DND-41 (cell line): Measurements from ENCODE around the gene PSMB8.

Source experiments
- ATAC-seq: fragments of 200-7000 bp; cut with Tn5 transposase; 3 replicates; pipeline ENCODE4 v1.9.1; 2021; ENCODE audit warnings: low read depth; ENCODE audit not compliant: insufficient read depth
- DNase-seq: peaks from one replicate; pipeline ENCODE4 v3.0.0-alpha.2; 2020
- H2AFZ ChIP-seq: 2 replicates; pipeline ENCODE4 v1.6.0; 2012; ENCODE audit warnings: low read depth, low read length
- H3K27ac ChIP-seq: 2 replicates; pipeline ENCODE4 v1.5.1; 2012; ENCODE audit warnings: low read length, inconsistent platforms
- H3K27me3 ChIP-seq: fragments of 200-600 bp; sonication (generic); 2 replicates; pipeline ENCODE4 v1.6.0; 2012; ENCODE audit warnings: low read length, mild to moderate bottlenecking, inconsistent platforms; ENCODE audit not compliant: insufficient read depth, poor library complexity
- H3K36me3 ChIP-seq: 2 replicates; pipeline ENCODE4 v1.5.1; 2012; ENCODE audit warnings: low read length, inconsistent platforms; ENCODE audit not compliant: insufficient read depth
- H3K4me1 ChIP-seq: 2 replicates; pipeline ENCODE4 v1.5.1; 2012; ENCODE audit warnings: mild to moderate bottlenecking, low read length; ENCODE audit not compliant: insufficient read depth
- H3K4me2 ChIP-seq: 2 replicates; pipeline ENCODE4 v1.6.0; 2012; ENCODE audit warnings: mild to moderate bottlenecking, moderate library complexity, low read length, inconsistent platforms; ENCODE audit not compliant: insufficient read depth
- H3K4me3 ChIP-seq, 2 experiments: fragments of 200-600 bp in 1 of 2; shearing (Covaris generic) in 1 of 2; 2 replicates each; pipeline ENCODE4 v1.5.1; 2012 to 2016; ENCODE audit warnings: inconsistent platforms in 2 of 2, low read length in 2 of 2, mild to moderate bottlenecking in 2 of 2, low read depth in 1 of 2, moderate library complexity in 1 of 2
- H3K79me2 ChIP-seq: 2 replicates; pipeline ENCODE4 v1.6.0; 2012; ENCODE audit warnings: low read length, inconsistent platforms; ENCODE audit not compliant: insufficient read depth
- H3K9ac ChIP-seq: 2 replicates; pipeline ENCODE4 v1.6.0; 2012; ENCODE audit warnings: low read depth, mild to moderate bottlenecking, inconsistent platforms, low read length, moderate library complexity
- H3K9me3 ChIP-seq: 2 replicates; pipeline ENCODE4 v1.5.1; 2012; ENCODE audit warnings: low read length, moderate library complexity, mild to moderate bottlenecking, inconsistent platforms; ENCODE audit not compliant: insufficient read depth, severe bottlenecking
- H4K20me1 ChIP-seq: 2 replicates; pipeline ENCODE4 v1.6.0; 2012; ENCODE audit warnings: low read length; ENCODE audit not compliant: insufficient read depth
- CTCF ChIP-seq: IDR thresholded peaks from 2 replicates; pipeline ENCODE4 v1.5.1; 2012; ENCODE audit warnings: borderline replicate concordance, low read length, moderate library complexity, mild to moderate bottlenecking; ENCODE audit not compliant: poor library complexity, severe bottlenecking; ENCODE audit errors: extremely low read depth
- EZH2 ChIP-seq: IDR thresholded peaks from 3 replicates; pipeline ENCODE4 v1.6.1; 2012; ENCODE audit warnings: borderline replicate concordance, low read depth, mild to moderate bottlenecking, moderate library complexity, low read length, inconsistent platforms; ENCODE audit not compliant: severe bottlenecking

Gene PSMB8

DNA sequence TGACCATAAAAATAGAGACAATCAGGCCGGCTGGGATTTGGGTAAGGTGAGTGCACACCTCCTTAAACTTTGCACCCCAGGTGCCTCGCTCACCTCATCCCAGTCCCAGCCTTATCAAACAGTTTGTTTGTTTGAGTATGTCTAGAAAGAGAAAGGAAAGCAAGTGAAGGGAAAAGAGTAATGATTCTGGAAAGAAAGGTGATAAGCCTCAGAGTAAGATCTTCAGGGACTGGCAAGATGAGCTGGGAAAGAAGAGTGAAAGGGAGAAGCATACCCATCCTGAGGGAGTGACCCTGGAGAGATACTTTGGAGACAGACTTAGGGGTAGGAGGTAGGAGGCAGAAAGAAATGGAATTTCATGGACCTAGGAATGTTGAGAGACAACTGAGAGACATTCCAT lies 7.0 kb downstream of the PSMB8 start:
- no peak overlapping the region for H3K4me3 ChIP-seq
- no peak overlapping the region for H2AFZ ChIP-seq
- peaks cover 56% of the 10 kb centered on the region for H3K36me3 ChIP-seq
- H3K27ac ChIP-seq: no peak overlapping the region
- DNase-seq (no peak), ATAC-seq (no peak)
- no peaks in the 10 kb centered on the region for H3K27me3 ChIP-seq
- TF ChIP-seq CTCF: no peak
- TF ChIP-seq EZH2: no peak
- H3K4me2 ChIP-seq: peak overlapping the region; percentile 97
- H3K79me2 ChIP-seq: peaks cover 9% of the 10 kb centered on the region
- H4K20me1 ChIP-seq: no peaks in the 10 kb centered on the region
- H3K9me3 ChIP-seq: no peaks in the 10 kb centered on the region
- H3K9ac ChIP-seq: peak overlapping the region; percentile 8; the same call in 1 of the 2 replicates
- H3K4me1 ChIP-seq: peaks cover 34% of the 10 kb centered on the region

- Histone ChIP-seq H3K4me2 (no peak overlapping the region), H3K79me2 (peaks cover 9% of the 10 kb centered on the region), H2AFZ (no peak overlapping the region), H3K36me3 (peaks cover 57% of the 10 kb centered on the region), H3K4me1 (peaks cover 29% of the 10 kb centered on the region), H3K9me3 (no peaks in the 10 kb centered on the region), H4K20me1 (no peaks in the 10 kb centered on the region), H3K27ac (no peak overlapping the region), H3K27me3 (no peaks in the 10 kb centered on the region), H3K4me3 (no peak overlapping the region), H3K9ac (no peak overlapping the region)
- ATAC-seq (no peak), DNase-seq (no peak)
- no peak for TF ChIP-seq EZH2
- TF ChIP-seq CTCF: no peak
These were observed 8.5 kb downstream of the PSMB8 start for GRCh38 chr6:32835167-32835893.

DNA sequence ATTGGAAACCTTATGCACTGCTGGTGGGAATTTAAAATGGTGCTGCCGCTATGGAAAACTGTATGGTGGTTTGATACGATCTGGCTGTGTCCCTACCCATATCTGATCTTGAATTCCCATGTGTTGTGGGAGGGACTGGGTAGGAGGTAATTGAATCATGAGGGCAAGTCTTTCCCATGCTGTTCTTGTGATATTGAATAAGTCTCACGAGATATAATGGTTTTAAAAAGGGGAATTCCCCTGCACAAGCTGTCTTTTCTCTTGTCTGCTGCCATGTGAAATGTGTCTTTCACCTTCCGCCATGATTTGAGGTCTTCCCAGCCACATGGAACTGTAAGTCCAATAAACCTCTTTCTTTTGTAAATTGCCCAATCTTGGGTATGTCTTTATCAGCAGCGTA lies 10.2 kb downstream of the PSMB8 start:
- Histone ChIP-seq H3K36me3 (peaks cover 74% of the 10 kb centered on the region), H3K27ac (no peak overlapping the region)
- ATAC-seq: no peak

More for the DNA sequence above, 10.2 kb downstream of the PSMB8 start:
- H2AFZ ChIP-seq: no peak overlapping the region
- no peaks in the 10 kb centered on the region for H3K27me3 ChIP-seq
- H3K9me3 ChIP-seq: no peaks in the 10 kb centered on the region
- no peak overlapping the region for H3K4me2 ChIP-seq
- H3K79me2 ChIP-seq: peaks cover 9% of the 10 kb centered on the region
- H3K4me1 ChIP-seq: peaks cover 21% of the 10 kb centered on the region
- no peak overlapping the region for H3K9ac ChIP-seq
- TF ChIP-seq CTCF (no peak), EZH2 (no peak)
- H4K20me1 ChIP-seq: no peaks in the 10 kb centered on the region
- H3K4me3 ChIP-seq: no peak overlapping the region
- DNase-seq: no peak
